GM12878 (cell line): ENCODE measurements around the gene VWA3B. TPM values are rescaled to one million over a fixed set of nuclear protein-coding genes. Genes with fewer than 3 reads are reported as not detected.

Source experiments
- ATAC-seq: fragments of 200-7000 bp; cut with Tn5 transposase; 3 replicates; pipeline ENCODE4 v1.9.1; 2020; ENCODE audit warnings: mild to moderate bottlenecking, moderate library complexity
- BruUV-seq: library from RNA; stranded (reverse); fragments of 400-500 nt; replicated peaks from 2 replicates; lab custom pipeline; 2021; lab: Mats Ljungman, UMichigan
- CTCF ChIA-PET: fragments of 300-600 bp; sonication (Branson Sonifier 250); formaldehyde crosslinking; extraction: SDS; loops from one replicate; lab custom pipeline; 2021; ENCODE audit warnings: inconsistent platforms; lab: Yijun Ruan, JAX
- POLR2A ChIA-PET: fragments of 350-600 bp; formaldehyde crosslinking; extraction: SDS; loops from one replicate; lab custom pipeline; 2021; ENCODE audit warnings: inconsistent platforms; lab: Charles Lee
- RAD21 ChIA-PET: fragments of 300-600 bp; sonication (Branson Sonifier 250); formaldehyde crosslinking; loops from one replicate; lab custom pipeline; 2023; ENCODE audit warnings: antibody characterized with exemption; ENCODE audit not compliant: unreplicated experiment; lab: Charles Lee
- SMC1A ChIA-PET: fragments of 300-600 bp; sonication (Branson Sonifier 250); formaldehyde crosslinking; loops from one replicate; lab custom pipeline; 2023; ENCODE audit not compliant: unreplicated experiment, uncharacterized antibody; lab: Charles Lee
- DNase-seq: peaks from one replicate; pipeline ENCODE4 v3.0.0-alpha.2; 2011; ENCODE audit warnings: low read depth, low spot score
- FAIRE-seq: peaks from 3 replicates; lab custom pipeline; 2011; peaks lifted over from hg19 to GRCh38; lab: Jason Lieb, UNC
- H2AFZ ChIP-seq: 2 replicates; pipeline ENCODE4 v1.6.0; 2011; ENCODE audit warnings: low read depth, low read length, control low read depth; ENCODE audit not compliant: control insufficient read depth
- H3K27ac ChIP-seq: 2 replicates; pipeline ENCODE4 v1.5.1; 2011; ENCODE audit warnings: control low read depth; ENCODE audit not compliant: control insufficient read depth, insufficient read depth
- H3K27me3 ChIP-seq, 2 experiments: replicated peaks in 1 of 2; 2 replicates each; pipeline versions ENCODE4 v1.6.0 to v1.6.1; 2011; ENCODE audit warnings: low read length in 1 of 2; ENCODE audit not compliant: control insufficient read depth in 2 of 2, insufficient read depth in 2 of 2
- H3K36me3 ChIP-seq, 2 experiments: 2 replicates each; pipeline ENCODE4 v1.5.1; 2011; ENCODE audit warnings: low read length in 1 of 2; ENCODE audit not compliant: control insufficient read depth in 2 of 2, insufficient read depth in 2 of 2
- H3K4me1 ChIP-seq: 2 replicates; pipeline ENCODE4 v1.6.1; 2011; ENCODE audit warnings: mild to moderate bottlenecking, low read length, moderate library complexity, mixed read lengths; ENCODE audit not compliant: control insufficient read depth, insufficient read depth
- H3K4me2 ChIP-seq: 2 replicates; pipeline ENCODE4 v1.6.0; 2011; ENCODE audit warnings: control low read depth; ENCODE audit not compliant: control insufficient read depth, insufficient read depth
- H3K4me3 ChIP-seq: fragments of 200-600 bp; sonication (generic); 2 replicates; pipeline ENCODE4 v1.5.1; 2016
- H3K79me2 ChIP-seq: 2 replicates; pipeline ENCODE4 v1.6.0; 2011; ENCODE audit warnings: low read length; ENCODE audit not compliant: control insufficient read depth, insufficient read depth
- H3K9ac ChIP-seq: 2 replicates; pipeline ENCODE4 v1.8.0; 2011; ENCODE audit warnings: low read length, control low read depth, mixed read lengths; ENCODE audit not compliant: control insufficient read depth, insufficient read depth
- H3K9me3 ChIP-seq: replicated peaks from 3 replicates; pipeline ENCODE4 v1.5.1; 2011; ENCODE audit warnings: mild to moderate bottlenecking, low read length; ENCODE audit not compliant: control insufficient read depth, insufficient read depth
- H4K20me1 ChIP-seq: 2 replicates; pipeline ENCODE4 v1.6.0; 2011; ENCODE audit not compliant: control insufficient read depth, insufficient read depth
- E4F1 ChIP-seq: fragments of 450-650 bp; IDR thresholded peaks from 2 replicates; pipeline ENCODE4 v1.6.1; 2018; ENCODE audit warnings: borderline replicate concordance, mild to moderate bottlenecking; ENCODE audit not compliant: partially characterized antibody
- GABPA ChIP-seq: IDR thresholded peaks from 2 replicates; pipeline ENCODE4 v1.6.1; 2014; ENCODE audit warnings: antibody characterized with exemption, low read depth, mild to moderate bottlenecking, inconsistent platforms
- NFIC ChIP-seq: IDR thresholded peaks from 2 replicates; pipeline ENCODE4 v1.6.1; 2012; ENCODE audit warnings: low read depth, mild to moderate bottlenecking, inconsistent platforms, low read length, moderate library complexity
- SUZ12 ChIP-seq: fragments of 200-600 bp; sonication (generic); IDR thresholded peaks from one replicate; pipeline ENCODE4 v1.6.1; 2018; ENCODE audit warnings: antibody characterized with exemption, mild to moderate bottlenecking; ENCODE audit not compliant: unreplicated experiment
- TCF7 ChIP-seq: IDR thresholded peaks from 2 replicates; pipeline ENCODE4 v1.6.1; 2014; ENCODE audit warnings: antibody characterized with exemption, borderline replicate concordance
- USF1 ChIP-seq: IDR thresholded peaks from 2 replicates; pipeline ENCODE4 v1.6.1; 2011; ENCODE audit warnings: borderline replicate concordance, low read depth, mild to moderate bottlenecking, moderate library complexity, mixed read lengths, low read length; ENCODE audit not compliant: insufficient read depth; ENCODE audit errors: extremely low read length
- ZZZ3 ChIP-seq: IDR thresholded peaks from 2 replicates; pipeline ENCODE4 v1.6.1; 2011; ENCODE audit warnings: low read depth; ENCODE audit not compliant: control insufficient read depth, insufficient read length
- WGBS: methylation state at CpG from one replicate; pipeline ENCODE4 v1.1.6; 2016; ENCODE audit warnings: low lambda C conversion rate; ENCODE audit not compliant: insufficient replicate concordance, insufficient coverage; ENCODE audit errors: missing lambda C conversion rate; 5-methylcytosine and 5-hydroxymethylcytosine counted together
- in situ Hi-C: fragments of 300-500 bp; cut with MboI; formaldehyde crosslinking; loops from 9 replicates; pipeline ENCODE4 v1.14.3; 2018; ENCODE audit warnings: mixed read lengths
- intact Hi-C: fragments of 100-400 bp; cut with micrococcal nuclease; formaldehyde crosslinking; loops from one replicate; pipeline ENCODE4 v1.14.2; 2022; ENCODE audit not compliant: unreplicated experiment
- polyA plus RNA-seq, 11 experiments: library from polyadenylated mRNA; depleted of rRNA in 4 of 11; unstranded in 6 of 11; stranded (reverse) in 5 of 11; fragments of >200 nt; fragmentation: Nextera tagmentation in 4 of 11; fragmentation: Illumina TruSeq in 1 of 11; extraction: Ambion mirVana in 4 of 11; extraction: Trizol in 1 of 11; gene quantifications; 1 replicate in 1 of 11; 2 replicates in 10 of 11; pipeline versions ENCODE4 v1.2.1 to v1.2.3, GENCODE V29; 2011 to 2016; ENCODE audit warnings: inconsistent platforms in 2 of 11, missing spikeins in 2 of 11, low read depth in 1 of 11
- total RNA-seq, 4 experiments: library from RNA; depleted of rRNA in 3 of 4; stranded (reverse); fragments of >200 nt in 3 of 4; fragmentation: Illumina TruSeq in 1 of 4; extraction: Trizol in 1 of 4; gene quantifications; 2 replicates each; pipeline versions ENCODE4 v1.2.1 to v1.2.3, GENCODE V29; 2013 to 2021
- TF ChIP-seq, protein P1 (sequence below): fragments of 450-650 bp; formaldehyde crosslinking; IDR thresholded peaks from 2 replicates; pipeline ENCODE4 v1.4.0; 2020; ENCODE audit warnings: mild to moderate bottlenecking, moderate library complexity

VWA3B gene
- total and polyA plus RNA-seq, 10 of the 15 experiments (the other 5 are each of a cell fraction or from before 2014, with no cell fraction given) = 0.04 to 0.86 (median 0.19) TPM; not detected in 4

- TF ChIP-seq USF1 = no peak
- TF ChIP-seq, protein P1, sequence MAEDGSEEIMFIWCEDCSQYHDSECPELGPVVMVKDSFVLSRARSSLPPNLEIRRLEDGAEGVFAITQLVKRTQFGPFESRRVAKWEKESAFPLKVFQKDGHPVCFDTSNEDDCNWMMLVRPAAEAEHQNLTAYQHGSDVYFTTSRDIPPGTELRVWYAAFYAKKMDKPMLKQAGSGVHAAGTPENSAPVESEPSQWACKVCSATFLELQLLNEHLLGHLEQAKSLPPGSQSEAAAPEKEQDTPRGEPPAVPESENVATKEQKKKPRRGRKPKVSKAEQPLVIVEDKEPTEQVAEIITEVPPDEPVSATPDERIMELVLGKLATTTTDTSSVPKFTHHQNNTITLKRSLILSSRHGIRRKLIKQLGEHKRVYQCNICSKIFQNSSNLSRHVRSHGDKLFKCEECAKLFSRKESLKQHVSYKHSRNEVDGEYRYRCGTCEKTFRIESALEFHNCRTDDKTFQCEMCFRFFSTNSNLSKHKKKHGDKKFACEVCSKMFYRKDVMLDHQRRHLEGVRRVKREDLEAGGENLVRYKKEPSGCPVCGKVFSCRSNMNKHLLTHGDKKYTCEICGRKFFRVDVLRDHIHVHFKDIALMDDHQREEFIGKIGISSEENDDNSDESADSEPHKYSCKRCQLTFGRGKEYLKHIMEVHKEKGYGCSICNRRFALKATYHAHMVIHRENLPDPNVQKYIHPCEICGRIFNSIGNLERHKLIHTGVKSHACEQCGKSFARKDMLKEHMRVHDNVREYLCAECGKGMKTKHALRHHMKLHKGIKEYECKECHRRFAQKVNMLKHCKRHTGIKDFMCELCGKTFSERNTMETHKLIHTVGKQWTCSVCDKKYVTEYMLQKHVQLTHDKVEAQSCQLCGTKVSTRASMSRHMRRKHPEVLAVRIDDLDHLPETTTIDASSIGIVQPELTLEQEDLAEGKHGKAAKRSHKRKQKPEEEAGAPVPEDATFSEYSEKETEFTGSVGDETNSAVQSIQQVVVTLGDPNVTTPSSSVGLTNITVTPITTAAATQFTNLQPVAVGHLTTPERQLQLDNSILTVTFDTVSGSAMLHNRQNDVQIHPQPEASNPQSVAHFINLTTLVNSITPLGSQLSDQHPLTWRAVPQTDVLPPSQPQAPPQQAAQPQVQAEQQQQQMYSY (CRISPR knock-in tag) = no peak
Measured at GRCh38 chr2:98334439-98335078, 247.6 kb downstream of the VWA3B start (continued).

DNA sequence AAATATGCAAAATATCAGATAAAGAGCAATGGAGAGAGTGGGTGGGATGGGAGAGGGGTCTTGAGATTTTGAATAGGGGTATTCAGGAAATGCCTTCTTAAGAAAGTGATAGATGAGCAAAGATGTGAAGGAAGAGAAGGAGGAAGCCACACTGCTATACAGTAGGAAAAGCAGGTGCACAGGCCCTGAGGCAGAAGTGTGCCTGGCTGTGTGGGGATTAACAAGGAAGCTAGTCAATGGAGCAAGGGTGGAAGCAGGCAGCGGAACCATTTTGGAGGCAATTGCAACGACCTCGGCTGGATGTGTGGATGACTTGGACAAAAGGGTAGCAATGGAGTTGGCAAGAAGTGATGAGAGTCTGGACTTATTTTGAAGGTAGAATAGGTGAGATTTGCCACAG is 248.3 kb downstream of the VWA3B start:
- H3K9ac ChIP-seq = no peak overlapping the region
- no peaks in the 10 kb centered on the region for H3K4me1 ChIP-seq
- H3K79me2 ChIP-seq = no peaks in the 10 kb centered on the region
- TF ChIP-seq NFIC = no peak
- no peak for TF ChIP-seq TCF7
- TF ChIP-seq ZZZ3 = no peak
- no peak for TF ChIP-seq E4F1
- TF ChIP-seq SUZ12 = no peak
- no peak for TF ChIP-seq GABPA
- ChIA-PET RAD21 (no interaction called here), POLR2A (no interaction called here), CTCF (interaction anchor here (0.9 kb wide), 1 partner anchor 282 kb away, joined by 3 read pairs; no protein-coding TSS in a partner anchor), SMC1A (no interaction called here)
- no peak for DNase-seq
- H3K27me3 ChIP-seq = peaks cover 2 to 3% of the 10 kb centered on the region in 2 experiments; a peak in 3 of 4 replicates
- no peak overlapping the region for H3K4me2 ChIP-seq
- H3K36me3 ChIP-seq = no peaks in the 10 kb centered on the region
- H4K20me1 ChIP-seq = no peaks in the 10 kb centered on the region
- no TSS peak for BruUV-seq
- no peak for ATAC-seq
- H2AFZ ChIP-seq = no peak overlapping the region
- H3K9me3 ChIP-seq = no peaks in the 10 kb centered on the region
- intact Hi-C loops = no loop called here
- no peak for FAIRE-seq
- 44% methylated on average over 3 of the region's 3 CpGs for WGBS
- no peak overlapping the region for H3K27ac ChIP-seq
- in situ Hi-C loops = no loop called here
- H3K4me3 ChIP-seq = no peak overlapping the region
